Adrenal gland (tissue), 5 donors: Measurements from ENCODE around the gene TNFRSF17.

Experiments used
- POLR2A ChIP-seq, 2 donors: fragments of 450-650 bp; IDR thresholded peaks; one replicate each; pipeline ENCODE4 v1.6.1; 2017; ENCODE audit warnings: antibody characterized with exemption in 2 of 2, mild to moderate bottlenecking in 2 of 2, moderate library complexity in 1 of 2
- TF ChIP-seq, protein P1 (sequence below), 6 experiments: fragments of 450-650 bp in 4 of 6; fragments of 200-600 bp in 2 of 6; sonication (generic) in 1 of 6; IDR thresholded peaks; 1 replicate in 5 of 6; 2 replicates in 1 of 6; pipeline versions ENCODE4 v1.5.1 to v1.8.0; 2016 to 2021; ENCODE audit warnings: antibody characterized with exemption in 6 of 6, mild to moderate bottlenecking in 2 of 6, moderate library complexity in 1 of 6
- donor health status: DM: no; HTN: no; CAD: no.

DNA sequence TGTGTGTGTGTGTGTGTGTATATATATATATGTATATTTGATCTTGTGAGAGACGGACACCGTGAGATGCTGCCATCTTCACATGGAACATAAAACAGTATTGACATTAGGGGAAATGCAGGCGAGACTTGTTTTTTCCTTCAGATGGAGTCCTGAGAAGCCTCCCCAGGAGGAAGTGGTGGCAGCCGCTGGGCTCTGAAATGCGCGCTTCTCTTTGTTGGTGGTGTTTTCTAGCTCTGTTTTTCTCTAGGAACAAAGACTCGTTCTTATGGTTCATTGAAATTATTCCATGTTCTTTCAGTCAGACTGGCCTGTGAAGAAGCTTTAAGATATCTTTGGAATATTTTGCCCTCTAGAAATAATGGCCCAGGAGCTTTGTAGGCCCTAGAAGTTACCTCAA lies 44.5 kb downstream of the TNFRSF17 start:
- TF ChIP-seq, protein P1, sequence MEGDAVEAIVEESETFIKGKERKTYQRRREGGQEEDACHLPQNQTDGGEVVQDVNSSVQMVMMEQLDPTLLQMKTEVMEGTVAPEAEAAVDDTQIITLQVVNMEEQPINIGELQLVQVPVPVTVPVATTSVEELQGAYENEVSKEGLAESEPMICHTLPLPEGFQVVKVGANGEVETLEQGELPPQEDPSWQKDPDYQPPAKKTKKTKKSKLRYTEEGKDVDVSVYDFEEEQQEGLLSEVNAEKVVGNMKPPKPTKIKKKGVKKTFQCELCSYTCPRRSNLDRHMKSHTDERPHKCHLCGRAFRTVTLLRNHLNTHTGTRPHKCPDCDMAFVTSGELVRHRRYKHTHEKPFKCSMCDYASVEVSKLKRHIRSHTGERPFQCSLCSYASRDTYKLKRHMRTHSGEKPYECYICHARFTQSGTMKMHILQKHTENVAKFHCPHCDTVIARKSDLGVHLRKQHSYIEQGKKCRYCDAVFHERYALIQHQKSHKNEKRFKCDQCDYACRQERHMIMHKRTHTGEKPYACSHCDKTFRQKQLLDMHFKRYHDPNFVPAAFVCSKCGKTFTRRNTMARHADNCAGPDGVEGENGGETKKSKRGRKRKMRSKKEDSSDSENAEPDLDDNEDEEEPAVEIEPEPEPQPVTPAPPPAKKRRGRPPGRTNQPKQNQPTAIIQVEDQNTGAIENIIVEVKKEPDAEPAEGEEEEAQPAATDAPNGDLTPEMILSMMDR (IDR thresholded peaks at IDR 0.05): no peak
- TF ChIP-seq POLR2A (IDR thresholded peaks at IDR 0.05): no peak
